NCI-H748 (cell line): Measurements from ENCODE around the gene MAN1A1.

Experiments used
- DNase-seq: peaks from one replicate; lab custom pipeline; 2025; ENCODE audit not compliant: unreplicated experiment; lab: John Stamatoyannopoulos, UW

MAN1A1 gene

DNA sequence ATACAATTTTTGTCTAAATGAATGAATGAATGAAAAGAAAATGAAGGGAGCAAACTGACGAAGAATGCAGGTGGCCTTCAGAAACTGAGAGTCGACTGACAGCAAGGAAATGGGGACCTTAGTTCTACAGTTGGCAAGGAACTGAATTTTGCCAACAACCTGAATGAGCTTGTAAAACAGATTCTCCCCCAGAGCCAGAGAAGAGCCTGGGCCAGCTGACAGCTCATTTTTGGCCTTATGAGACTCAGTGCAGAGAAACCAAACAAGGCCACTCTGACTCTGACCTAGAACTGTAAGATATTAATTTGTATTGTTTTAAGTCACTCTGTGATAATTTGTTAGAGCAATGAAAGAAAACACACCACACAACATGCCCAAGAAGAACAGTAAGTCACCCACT lies 21.8 kb downstream of the MAN1A1 start:
- no peak for DNase-seq

DNA sequence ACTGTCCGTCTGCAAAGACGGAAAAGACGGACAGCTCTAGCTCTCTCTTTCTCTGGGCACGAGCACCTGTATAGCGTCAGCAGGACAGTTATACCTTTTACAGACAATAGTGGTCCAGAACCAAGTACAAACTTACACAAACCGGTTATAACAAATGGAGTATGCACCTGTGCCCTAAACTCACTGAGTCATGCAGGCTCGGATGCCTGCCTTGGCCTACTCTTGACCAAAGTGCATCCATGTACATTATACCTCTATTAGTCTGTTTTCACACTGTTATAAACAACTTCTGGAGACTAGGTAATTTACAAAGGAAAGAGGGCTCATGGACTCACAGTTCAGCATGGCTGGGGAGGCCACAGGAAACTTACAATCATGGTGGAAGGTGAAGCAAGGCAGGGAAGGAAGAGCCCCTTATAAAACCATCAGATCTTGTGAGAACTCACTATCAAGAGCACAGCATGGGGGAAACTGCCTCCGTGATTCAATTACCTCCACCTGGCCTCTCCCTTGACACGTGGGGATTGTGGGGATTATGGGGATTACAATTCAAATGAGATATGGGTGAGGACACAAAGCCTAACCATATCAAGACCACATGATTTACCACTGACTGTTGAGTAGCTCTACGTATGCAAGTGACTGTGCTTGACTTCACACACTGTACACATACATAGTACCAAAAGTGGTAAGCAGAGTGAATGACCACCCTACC lies 23.1 kb downstream of the MAN1A1 start:
- DNase-seq = no peak

DNA sequence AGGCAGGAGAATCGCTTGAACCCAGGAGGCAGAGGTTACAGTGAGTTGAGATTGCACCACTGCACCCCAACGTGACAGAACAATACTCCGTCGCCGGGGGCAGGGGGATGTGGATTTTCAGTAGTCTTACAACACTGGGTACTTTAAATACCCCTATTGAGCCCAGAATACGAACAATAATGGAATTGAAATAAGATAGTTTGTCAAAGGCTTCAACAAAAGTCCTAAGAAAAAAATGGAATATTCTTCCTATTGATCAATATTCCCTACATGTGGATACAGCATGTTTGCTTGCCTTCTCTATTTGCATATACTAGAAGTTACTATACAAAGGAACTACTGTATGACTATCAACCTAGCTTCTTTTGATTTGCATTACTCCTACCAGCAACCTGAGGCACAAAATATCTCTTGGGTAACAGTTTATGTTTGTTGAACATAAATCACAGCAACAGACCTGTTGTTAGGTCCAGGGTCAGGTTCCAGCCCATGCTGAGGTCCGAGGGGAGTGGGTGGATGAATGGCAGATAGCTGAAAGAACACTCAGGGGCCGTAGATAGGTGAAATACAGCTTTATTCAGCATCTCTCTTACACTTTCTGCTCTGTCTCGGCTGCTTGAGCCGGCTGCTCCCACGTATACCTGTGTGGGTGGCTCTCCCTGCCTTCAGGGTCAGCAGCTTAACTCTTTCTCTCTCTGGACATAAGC lies 23.8 kb downstream of the MAN1A1 start:
- DNase-seq = no peak

DNA sequence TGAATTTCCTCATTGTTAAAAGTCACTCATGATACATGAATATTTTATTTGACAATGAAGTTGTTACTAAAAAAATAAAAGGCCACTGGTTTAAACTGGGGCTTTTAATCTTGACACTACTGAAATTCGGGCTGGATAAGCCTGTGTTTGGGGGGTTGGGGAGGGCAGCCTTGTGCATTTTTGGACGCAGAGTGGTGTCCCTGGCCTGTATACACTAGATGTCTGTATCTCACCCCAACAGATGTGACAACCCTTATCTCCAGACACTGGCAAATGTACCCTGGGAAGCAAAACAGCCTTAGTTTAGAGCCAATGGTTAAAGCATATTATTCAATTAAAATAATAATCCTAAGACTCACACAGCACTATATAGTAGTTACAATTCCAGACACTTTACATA lies 24.8 kb downstream of the MAN1A1 start:
- DNase-seq = no peak

DNA sequence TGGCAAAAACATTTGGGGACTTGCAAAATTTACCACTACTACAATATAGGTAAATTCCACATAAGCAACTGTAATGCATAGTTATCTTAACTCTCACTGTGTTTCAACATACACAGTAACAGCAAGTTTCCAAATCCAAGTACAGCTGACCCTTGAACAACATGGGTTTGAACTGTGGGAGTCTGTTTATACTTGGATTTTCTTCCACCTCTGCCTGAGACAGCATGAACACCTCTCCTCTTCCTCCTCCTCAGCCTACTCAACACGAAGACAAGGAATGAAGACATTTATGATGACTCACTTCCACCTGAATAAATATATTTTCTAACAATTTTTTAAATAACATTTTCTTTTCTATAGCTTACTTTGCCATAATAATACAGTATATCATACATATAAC lies 25.6 kb downstream of the MAN1A1 start:
- DNase-seq = no peak

DNA sequence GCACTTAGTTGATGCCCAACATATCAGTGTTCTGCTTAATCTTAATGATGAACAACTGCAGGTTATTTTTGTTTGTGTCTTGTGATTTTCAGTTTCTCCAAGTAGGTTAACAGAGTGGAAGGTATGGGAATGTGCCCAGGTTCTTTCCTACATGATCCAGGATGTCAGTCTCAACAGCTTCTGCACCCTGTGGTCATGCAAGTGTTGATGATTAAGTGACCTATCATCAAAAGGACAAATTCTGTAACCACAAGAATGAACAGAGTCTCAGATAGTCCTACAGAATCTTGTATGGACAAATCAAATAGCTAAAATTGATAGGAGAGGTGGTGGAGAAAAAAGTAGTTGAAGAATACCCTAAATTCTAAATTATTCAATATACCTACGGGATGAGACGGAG lies 26.1 kb downstream of the MAN1A1 start:
- no peak for DNase-seq

DNA sequence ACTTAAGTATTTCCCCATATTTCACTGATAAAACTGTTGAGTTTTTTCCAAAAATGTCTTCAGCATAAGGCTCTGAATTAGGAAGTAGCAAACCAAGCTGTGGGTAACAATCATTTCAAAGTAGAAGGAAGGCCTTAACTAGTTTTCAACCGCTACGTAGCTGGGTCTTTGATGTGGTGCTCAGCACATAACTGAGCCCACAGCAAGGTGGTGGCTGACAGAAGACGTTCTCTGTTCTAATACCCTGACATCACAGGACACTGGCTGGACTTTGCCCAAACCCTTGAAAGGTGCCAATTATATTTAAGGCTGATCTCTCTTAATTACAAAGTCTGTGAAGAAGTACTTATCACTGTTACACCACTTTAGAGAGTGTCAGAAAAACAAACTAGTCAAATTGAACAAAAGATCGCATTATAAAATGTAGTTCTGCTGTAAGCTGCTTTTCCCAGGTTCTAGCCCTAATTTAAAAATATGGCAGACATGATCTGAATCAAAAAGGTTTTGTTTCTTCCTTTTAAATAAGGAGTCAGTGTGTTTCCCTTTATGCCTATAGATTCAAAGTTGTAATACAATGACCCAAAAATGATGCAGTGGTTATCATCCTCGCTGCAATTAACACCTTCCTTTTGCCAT lies 26.7 kb downstream of the MAN1A1 start:
- DNase-seq = no peak

DNA sequence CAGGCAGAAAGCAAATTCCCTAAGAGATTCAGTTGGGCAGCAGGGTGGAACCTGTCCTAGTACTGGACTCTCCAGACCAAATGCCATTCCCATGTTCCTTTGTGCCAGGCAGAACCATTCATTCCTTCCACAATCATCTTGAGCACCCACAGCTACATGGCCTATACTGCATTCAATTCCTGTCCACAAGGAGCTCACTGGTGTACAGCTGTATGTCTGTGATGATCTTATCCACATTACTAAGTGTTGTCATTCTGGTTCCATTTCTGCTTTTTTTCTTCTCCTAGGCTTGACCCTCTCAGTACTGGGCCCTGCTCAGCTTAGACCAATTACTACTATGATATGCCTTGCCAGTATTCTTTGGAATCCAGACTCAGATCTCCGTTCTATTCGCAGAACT lies 27.5 kb downstream of the MAN1A1 start:
- no peak for DNase-seq

DNA sequence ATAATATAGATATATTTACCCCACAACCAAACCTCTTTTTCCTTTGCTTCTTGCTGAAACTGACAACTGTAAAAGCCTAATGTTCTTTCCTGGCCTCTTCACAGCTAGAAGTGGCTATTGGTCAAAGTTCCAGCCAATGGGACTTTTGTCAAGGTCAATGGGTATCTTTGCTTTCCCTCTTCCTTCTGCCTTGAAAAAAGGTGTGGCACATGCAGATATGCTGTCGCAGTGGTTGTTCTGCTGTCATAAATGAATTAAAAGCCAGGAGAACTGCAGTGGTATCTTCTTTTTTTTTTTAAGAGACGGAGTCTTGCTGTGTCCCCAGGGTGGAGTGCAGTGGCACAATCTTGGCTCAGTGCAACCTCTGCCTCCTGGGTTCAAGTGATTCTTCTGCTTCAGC lies 29.9 kb downstream of the MAN1A1 start:
- DNase-seq = no peak

DNA sequence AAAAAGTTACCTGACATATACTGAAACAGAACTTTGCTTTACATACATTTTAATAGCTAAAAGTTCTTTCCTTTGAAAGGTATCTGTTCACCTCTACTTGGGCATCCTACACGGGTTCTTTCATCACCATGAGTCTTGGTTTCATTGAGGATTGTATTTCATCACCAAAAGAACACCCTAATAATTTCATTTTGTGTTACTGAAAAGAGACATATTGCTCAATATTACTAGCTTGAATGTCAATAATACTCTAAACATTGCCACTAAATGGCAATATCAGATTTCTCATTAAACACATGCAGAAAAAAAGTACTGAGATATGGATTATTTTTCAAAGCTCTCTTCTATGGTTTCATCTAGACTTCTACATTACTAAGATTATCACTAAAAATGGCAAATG lies 30.8 kb downstream of the MAN1A1 start:
- no peak for DNase-seq

DNA sequence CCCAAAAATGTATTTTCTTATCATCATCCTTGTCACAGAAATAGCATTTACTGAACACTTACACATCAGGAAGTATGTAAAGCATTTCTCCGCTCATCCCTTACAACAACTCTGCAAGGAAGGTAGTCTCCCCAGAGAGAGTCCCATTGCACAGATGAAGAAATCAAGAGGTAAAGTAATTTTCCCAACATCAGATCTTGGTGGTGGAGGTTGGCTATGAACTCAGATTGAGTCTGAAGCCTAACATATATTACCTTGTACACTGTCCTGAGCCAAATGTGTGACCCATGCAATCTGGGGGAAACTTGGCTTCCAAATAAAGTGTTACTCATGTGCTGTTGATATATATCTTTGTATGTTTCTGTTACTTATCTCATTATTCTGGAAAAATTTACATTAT lies 31.4 kb downstream of the MAN1A1 start:
- no peak for DNase-seq

DNA sequence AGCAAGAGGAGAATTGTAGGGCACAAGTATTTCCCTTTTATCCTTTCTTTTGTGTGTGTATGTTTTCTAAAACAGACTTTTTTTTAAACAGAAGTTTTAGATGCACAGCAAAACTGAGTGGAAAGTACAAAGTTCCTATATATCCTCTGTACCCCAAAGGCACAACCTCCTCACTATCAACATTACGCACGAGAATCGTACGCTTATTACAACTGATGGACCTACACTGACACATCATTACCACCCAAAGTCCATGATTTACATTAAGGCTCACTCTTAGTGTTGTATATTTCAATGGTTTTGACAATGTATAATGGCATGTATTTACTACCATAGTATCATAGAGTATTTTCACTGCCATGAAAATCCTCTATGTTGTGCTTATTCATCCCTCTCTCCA lies 32.6 kb downstream of the MAN1A1 start:
- no peak for DNase-seq

DNA sequence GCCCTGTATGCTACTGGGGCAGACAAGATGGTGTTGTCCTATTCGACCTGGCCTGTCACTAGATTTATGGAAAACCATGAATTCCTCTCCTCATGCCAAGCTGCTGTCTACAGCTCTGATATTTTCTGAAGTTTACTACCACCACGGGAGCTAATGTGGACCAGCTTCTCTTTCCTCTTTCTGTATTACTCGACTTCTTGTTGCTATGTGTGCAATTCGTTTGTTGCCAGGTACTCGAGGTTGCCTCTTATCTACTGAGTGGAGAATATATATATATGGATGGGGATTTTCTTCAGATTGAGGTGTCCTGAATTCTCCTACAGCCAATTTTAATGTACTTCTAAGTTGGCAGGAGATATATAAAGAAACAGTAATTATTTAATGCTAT lies 34.7 kb downstream of the MAN1A1 start:
- DNase-seq = no peak

DNA sequence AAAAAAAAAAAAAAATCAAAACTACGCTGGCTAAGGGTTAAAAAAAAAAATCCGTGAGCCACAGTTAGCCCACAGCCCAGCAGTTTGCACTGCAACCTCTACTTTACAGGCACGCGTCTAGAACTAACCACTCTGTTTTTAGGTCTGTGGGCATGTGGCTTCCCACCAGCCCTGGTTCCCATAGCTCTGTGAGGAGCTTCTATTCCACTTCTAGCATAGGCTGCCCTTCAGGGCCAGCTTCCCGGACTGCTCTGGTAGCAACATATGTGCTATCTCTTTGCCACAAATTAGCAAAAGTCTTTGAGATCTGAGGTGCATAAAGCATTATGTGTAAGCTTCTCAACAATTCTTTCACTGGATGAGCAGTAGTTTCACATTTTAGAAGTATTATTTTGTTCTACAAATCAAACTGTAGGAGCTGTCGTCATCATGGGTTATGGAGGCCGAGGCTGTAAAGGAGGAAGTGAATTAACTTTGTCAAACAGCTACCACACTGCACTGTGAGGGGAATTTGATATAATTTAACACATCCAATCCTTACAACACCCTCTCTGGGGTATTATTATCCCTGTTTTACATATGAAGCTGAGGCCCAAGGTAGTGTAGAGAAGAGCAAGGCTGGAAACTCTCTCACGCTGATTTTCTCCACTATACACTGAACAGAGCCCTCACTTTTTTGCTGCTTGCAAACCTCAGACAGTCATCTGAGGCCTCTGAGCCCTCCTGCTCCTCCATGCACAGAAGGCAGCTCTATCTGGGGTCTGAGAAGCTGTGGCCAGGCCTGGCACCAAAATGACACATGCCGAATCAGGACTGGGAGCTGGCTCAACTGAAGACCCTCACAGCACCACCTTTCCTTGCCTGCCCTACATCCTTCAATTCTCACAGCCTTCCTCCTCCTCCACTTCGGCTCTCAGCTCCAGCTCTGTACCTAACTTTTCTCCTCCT lies 35.4 kb downstream of the MAN1A1 start:
- DNase-seq = no peak

DNA sequence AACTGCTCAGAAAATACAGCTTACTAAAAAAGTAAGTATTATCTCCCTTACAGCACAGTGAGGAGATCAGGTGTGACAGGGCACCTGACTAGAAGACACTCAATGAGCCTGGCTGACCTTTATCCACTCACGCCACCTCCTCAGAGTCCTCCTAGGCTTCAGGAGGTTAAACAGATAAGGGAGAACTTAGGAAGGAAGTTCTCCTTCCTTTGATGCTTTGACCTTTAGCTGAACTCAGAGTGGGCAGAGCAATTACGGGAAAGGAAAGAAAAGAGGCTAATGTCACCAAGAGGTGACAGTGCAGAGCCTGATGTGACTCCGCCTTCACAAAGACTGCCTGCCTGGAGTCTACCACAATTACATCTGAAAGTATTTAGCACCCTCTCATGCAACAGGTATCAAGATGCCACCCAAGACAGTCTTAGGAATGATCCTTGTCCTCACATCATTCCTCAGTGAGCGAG lies 36.7 kb downstream of the MAN1A1 start:
- DNase-seq = no peak

DNA sequence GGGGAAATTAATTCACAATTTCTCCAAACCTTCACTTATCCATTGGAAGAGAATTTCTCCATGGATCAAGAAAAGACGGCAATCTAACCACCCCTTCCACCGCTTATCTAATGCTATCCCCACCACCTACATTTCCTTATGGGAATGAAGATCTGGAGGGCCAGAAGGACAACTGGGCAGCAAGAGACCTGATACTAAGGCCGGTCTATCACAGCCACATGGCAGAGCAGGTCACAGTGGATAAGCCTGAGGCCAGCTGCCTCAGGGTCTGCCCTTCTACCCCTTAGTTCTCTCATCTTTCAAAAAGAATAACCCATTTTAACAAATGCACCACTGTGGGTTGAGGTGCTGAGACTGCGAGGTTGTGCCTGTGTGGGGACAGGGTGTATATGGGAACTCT lies 37.1 kb downstream of the MAN1A1 start:
- DNase-seq = no peak

DNA sequence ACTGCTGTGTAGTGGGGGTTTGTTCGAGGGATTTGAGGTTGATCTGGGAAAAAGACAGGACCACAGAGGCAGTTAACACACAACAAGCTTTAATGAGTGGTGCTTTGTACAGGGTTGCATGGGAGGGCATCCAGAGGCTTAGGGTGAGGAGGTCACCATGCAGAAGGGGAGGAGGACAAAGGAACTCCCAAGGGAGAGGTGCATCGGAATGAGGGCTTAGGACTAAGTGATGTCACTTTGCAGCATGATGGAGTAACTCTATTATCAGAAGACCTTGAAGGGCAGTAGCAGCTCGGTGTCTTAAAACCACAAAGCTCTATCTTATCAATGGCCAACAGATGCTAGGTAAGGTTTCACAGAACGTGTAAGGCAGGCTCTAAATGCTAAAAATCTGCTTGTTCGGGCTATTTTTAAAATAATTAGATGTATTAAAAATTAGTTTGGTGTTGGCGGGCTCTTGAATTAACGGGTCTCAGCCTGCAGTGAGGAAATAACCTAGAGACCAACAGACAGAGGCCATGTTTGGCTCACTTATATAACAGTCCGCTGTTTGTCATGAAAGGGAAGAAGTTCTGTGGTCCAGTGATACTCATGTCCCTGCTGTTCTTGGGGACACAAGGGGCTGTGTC lies 37.9 kb downstream of the MAN1A1 start:
- DNase-seq = no peak

DNA sequence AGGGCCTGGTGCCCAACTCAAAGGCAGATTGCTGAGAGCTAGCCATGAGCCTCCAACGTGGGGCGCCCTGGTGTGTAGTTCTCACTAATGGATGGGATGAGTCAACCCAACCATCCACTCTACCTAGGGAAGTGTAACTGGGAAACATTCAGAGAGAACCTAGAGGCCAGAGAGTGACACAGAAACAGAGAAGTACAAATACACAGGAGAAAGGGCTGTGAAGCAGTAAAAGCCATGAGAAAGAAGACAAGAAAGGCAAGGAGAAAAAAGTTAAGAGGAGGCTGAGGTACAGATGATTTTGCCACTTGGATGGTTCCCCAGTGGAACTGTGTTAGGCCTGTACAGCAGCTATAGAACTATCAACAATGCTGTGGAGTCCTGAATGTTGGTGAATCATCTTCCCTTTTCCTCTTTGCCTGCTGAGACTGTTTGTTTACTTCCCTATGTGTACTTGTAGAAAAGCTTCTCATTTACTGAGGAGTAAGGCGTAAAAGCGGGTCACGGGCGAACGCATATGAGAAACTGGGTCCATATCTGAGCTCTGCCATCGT lies 39.0 kb downstream of the MAN1A1 start:
- no peak for DNase-seq

DNA sequence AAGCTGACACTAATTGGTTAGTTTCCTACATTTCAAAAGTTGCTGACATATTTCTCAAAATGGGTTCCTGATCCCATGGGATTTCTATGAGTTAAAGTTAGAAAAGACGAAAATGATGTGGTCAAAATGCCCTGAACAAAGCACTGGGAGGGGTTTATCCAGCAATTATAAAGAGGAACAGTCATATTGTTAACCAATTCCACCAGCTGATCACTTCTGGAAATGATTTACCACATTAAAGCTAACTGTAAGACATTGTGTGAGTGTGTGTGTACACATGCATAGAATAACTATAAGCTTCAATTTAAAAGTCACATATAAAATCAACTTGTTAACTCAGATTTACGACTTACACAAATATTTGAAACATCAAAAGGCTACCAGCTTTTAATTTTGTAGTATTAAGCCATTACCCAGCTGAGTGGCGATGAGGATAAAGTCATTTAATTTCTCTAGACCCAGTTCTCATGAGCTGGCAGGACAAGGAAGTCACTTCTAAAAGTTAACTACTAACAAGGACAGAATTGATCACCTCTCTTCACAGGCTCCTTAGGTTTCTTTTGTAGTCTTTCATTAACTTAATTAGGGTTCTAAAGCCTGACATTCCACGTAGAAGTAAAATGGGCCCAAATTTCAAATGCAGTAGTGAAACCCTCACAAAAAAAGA lies 40.4 kb downstream of the MAN1A1 start:
- DNase-seq = peak; percentile 13

DNA sequence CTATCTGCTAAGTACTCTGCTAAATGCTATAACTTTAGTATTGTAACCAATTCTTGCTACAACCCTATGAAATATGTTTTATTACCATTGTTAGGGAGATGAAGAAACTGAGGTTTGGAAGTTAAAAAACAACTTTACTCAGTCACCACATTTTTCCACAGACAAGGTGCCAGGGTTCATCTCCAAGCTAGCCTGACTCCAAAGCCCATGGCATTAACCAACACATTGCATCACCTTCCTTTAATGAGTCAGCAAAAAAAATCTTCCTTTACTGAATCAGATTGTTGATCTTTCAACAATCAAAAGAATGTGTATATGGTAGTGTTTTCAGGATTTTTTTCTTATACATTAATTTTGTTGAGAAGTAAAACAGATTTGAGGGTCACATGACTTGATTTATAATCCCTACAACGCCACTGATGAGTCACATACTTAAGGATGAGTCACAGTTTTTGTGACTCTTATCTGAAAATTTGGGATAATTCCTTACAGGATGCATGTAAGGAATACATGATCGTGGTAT lies 41.5 kb downstream of the MAN1A1 start:
- no peak for DNase-seq
